ENCODE measurements around the gene PITHD1. TPM values are rescaled to one million over a fixed set of nuclear protein-coding genes. Genes with fewer than 3 reads are reported as not detected.

Gene PITHD1
- total and polyA plus RNA-seq, 2 donors (not counting 3 experiments of a cell fraction or from before 2014, with no cell fraction given), result 35.8 to 43.1 TPM

GRCh38 chr1:23788695-23789094 lies 10.5 kb downstream of the PITHD1 start:
- DNase-seq (ENCODE audit: low read depth, low spot score) (no peak), FAIRE-seq (no peak)
- Histone ChIP-seq H3K27me3 (ENCODE audit: control insufficient read depth in 2 of 2, insufficient read depth in 2 of 2, low read length in 2 of 2) (no peaks in the 10 kb centered on the region), H3K9me3 (replicated peaks; ENCODE audit: control insufficient read depth, insufficient read depth, low read length) (no peaks in the 10 kb centered on the region), H3K79me2 (ENCODE audit: control insufficient read depth, insufficient read depth, low read length) (peaks cover 28% of the 10 kb centered on the region), H3K4me3 (replicated peaks in 1 of 3; ENCODE audit: insufficient read depth in 1 of 3, low read depth in 1 of 3, low read length in 3 of 3) (no peak overlapping the region), H3K27ac (ENCODE audit: insufficient read depth, low read depth, low read length) (no peak overlapping the region), H3K4me1 (ENCODE audit: control insufficient read depth, extremely low read depth, insufficient read depth, low read length) (peaks cover 22% of the 10 kb centered on the region), H4K20me1 (replicated peaks; ENCODE audit: control insufficient read depth, extremely low read depth, insufficient read depth, low read length) (no peaks in the 10 kb centered on the region), H3K9me1 (replicated peaks; ENCODE audit: control insufficient read depth, extremely low read depth, insufficient read depth, low read length) (no peaks in the 10 kb centered on the region), H2AFZ (ENCODE audit: low read depth, low read length) (no peak overlapping the region), H3K4me2 (ENCODE audit: insufficient read depth, low read length) (no peak overlapping the region), H3K36me3 (ENCODE audit: control insufficient read depth in 2 of 2, extremely low read depth in 1 of 2, insufficient read depth in 2 of 2, low read length in 2 of 2) (peaks cover 11 to 17% of the 10 kb centered on the region in 2 experiments), H3K9ac (replicated peaks; ENCODE audit: extremely low read depth, insufficient read depth, low read length) (no peak overlapping the region)
- ChIA-PET POLR2A (no interaction called here), CTCF (interaction anchor here (1.3 kb wide), 1 partner anchor 17 kb away, joined by 4 read pairs; no protein-coding TSS in a partner anchor)
- intact Hi-C loops (cut with micrococcal nuclease) (no loop called here), dilution Hi-C loops (cut with MboI; ENCODE audit: extremely low pct_ligation_motif_present, low sequenced_read_pairs) (no loop called here)
- TF ChIP-seq POLR2A (IDR thresholded peaks at IDR 0.05; ENCODE audit: low read depth, low read length) (no peak), POLR2AphosphoS5 (IDR thresholded peaks at IDR 0.05; ENCODE audit: insufficient read depth, low read depth, low read length) (no peak), CTCF (IDR thresholded peaks at IDR 0.05; ENCODE audit: extremely low read depth in 1 of 2, insufficient read depth in 1 of 2, low read depth in 1 of 2, low read length in 2 of 2) (no peak), JUN (IDR thresholded peaks at IDR 0.05; ENCODE audit: borderline replicate concordance, insufficient read depth, insufficient read length, low read depth) (no peak), GATA2 (IDR thresholded peaks at IDR 0.05; ENCODE audit: insufficient read depth, insufficient read length, low read depth, low read length) (no peak), EZH2 (IDR thresholded peaks at IDR 0.05; ENCODE audit: borderline replicate concordance, low read depth, low read length, severe bottlenecking) (no peak), MYC (IDR thresholded peaks at IDR 0.05; ENCODE audit: low read depth, low read length) (no peak), FOS (IDR thresholded peaks at IDR 0.05; ENCODE audit: borderline replicate concordance, insufficient read depth, low read length) (no peak)
- TF ChIP-seq, protein P1, sequence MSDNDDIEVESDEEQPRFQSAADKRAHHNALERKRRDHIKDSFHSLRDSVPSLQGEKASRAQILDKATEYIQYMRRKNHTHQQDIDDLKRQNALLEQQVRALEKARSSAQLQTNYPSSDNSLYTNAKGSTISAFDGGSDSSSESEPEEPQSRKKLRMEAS (IDR thresholded peaks at IDR 0.05; ENCODE audit: insufficient read depth, insufficient read length), result no peak
- no TSS peak for BruUV-seq (replicated peaks)
